SK-N-SH (cell line): ENCODE data around the gene CERCAM. TPM values are rescaled to one million over a fixed set of nuclear protein-coding genes. Genes with fewer than 3 reads are reported as not detected.

Source experiments
- CTCF ChIA-PET: fragments of 300-600, 350-600 bp; formaldehyde crosslinking; extraction: SDS; loops from one replicate; lab custom pipeline; 2021; lab: Yijun Ruan, JAX
- POLR2A ChIA-PET: fragments of 350-600 bp; sonication (Branson Sonifier 250); formaldehyde crosslinking; extraction: SDS; loops from one replicate; lab custom pipeline; 2020; ENCODE audit warnings: antibody characterized with exemption, inconsistent platforms; lab: Yijun Ruan, JAX
- DNase-seq: peaks from one replicate; pipeline ENCODE4 v3.0.0; 2012
- H2AFZ ChIP-seq: fragments of 200-600 bp; sonication (generic); 2 replicates; pipeline ENCODE4 v1.8.1; 2016; ENCODE audit warnings: antibody characterized with exemption, mild to moderate bottlenecking, low read depth
- H3F3A ChIP-seq: fragments of 200-600 bp; sonication (generic); replicated peaks from 2 replicates; pipeline ENCODE3; 2016; ENCODE audit warnings: antibody characterized with exemption, mild to moderate bottlenecking; ENCODE audit not compliant: insufficient read depth
- H3K27ac ChIP-seq, 2 experiments: fragments of 200-500 bp in 1 of 2; fragments of 200-600 bp in 1 of 2; sonication (Bioruptor generic) in 1 of 2; sonication (generic), shearing (Covaris generic) in 1 of 2; 2 replicates each; pipeline versions ENCODE4 v1.5.1 to v1.6.1; 2014 to 2016; ENCODE audit warnings: low read depth in 2 of 2, inconsistent platforms in 1 of 2, low read length in 1 of 2, mild to moderate bottlenecking in 1 of 2, mixed read lengths in 1 of 2
- H3K27me3 ChIP-seq: fragments of 200-600 bp; sonication (generic), shearing (Covaris generic); 2 replicates; pipeline ENCODE4 v1.6.1; 2016; ENCODE audit warnings: mixed run types; ENCODE audit not compliant: insufficient read depth
- H3K36me3 ChIP-seq, 2 experiments: fragments of 200-500 bp in 1 of 2; fragments of 200-600 bp in 1 of 2; sonication (Bioruptor generic) in 1 of 2; sonication (generic) in 1 of 2; replicated peaks in 1 of 2; 2 replicates each; pipeline versions ENCODE3 to v1.5.1; 2014 to 2016; ENCODE audit warnings: low read length in 1 of 2, mild to moderate bottlenecking in 1 of 2; ENCODE audit not compliant: insufficient read depth in 2 of 2, control insufficient read depth in 1 of 2
- H3K4me1 ChIP-seq, 2 experiments: fragments of 200-500 bp in 1 of 2; fragments of 200-600 bp in 1 of 2; sonication (Bioruptor generic) in 1 of 2; sonication (generic), shearing (Covaris generic) in 1 of 2; 2 replicates each; pipeline versions ENCODE4 v1.5.1 to v1.6.1; 2014 to 2016; ENCODE audit warnings: low read depth in 1 of 2, low read length in 1 of 2, mixed run types in 1 of 2; ENCODE audit not compliant: insufficient read depth in 2 of 2, control insufficient read depth in 1 of 2
- H3K4me2 ChIP-seq: fragments of 200-600 bp; sonication (generic), shearing (Covaris generic); 2 replicates; pipeline ENCODE4 v1.6.1; 2017; ENCODE audit warnings: mixed run types
- H3K4me3 ChIP-seq, 2 experiments: fragments of 200-500 bp in 1 of 2; fragments of 200-600 bp in 1 of 2; sonication (Bioruptor generic) in 1 of 2; sonication (generic), shearing (Covaris generic) in 1 of 2; 2 replicates each; pipeline versions ENCODE4 v1.5.1 to v1.8.1; 2014 to 2016; ENCODE audit warnings: low read depth in 2 of 2, inconsistent platforms in 1 of 2, low read length in 1 of 2, mild to moderate bottlenecking in 1 of 2, mixed read lengths in 1 of 2, moderate library complexity in 1 of 2
- H3K79me2 ChIP-seq: fragments of 200-600 bp; sonication (generic); 2 replicates; pipeline ENCODE4 v1.8.1; 2017; ENCODE audit warnings: mild to moderate bottlenecking; ENCODE audit not compliant: insufficient read depth
- H3K9ac ChIP-seq: fragments of 200-600 bp; sonication (generic); 2 replicates; pipeline ENCODE4 v1.6.1; 2017; ENCODE audit warnings: mixed run types
- H3K9me2 ChIP-seq: fragments of 200-600 bp; sonication (generic); 2 replicates; pipeline ENCODE4 v1.6.1; 2017; ENCODE audit warnings: mixed run types
- H3K9me3 ChIP-seq: fragments of 200-600 bp; sonication (generic); 2 replicates; pipeline ENCODE4 v1.6.1; 2017; ENCODE audit warnings: mixed run types, mild to moderate bottlenecking, moderate library complexity
- H4K20me1 ChIP-seq: fragments of 200-600 bp; sonication (generic); 2 replicates; pipeline ENCODE4 v1.6.1; 2017; ENCODE audit warnings: mild to moderate bottlenecking, mixed run types; ENCODE audit not compliant: insufficient read depth
- EZH2phosphoT487 ChIP-seq: fragments of 200-600 bp; sonication (generic); IDR thresholded peaks from 2 replicates; pipeline ENCODE4 v1.6.1; 2017; ENCODE audit warnings: low read depth, mixed run types, mild to moderate bottlenecking, antibody characterized with exemption, moderate library complexity, borderline replicate concordance
- FOXM1 ChIP-seq: IDR thresholded peaks from 2 replicates; pipeline ENCODE4 v1.4.0; 2012; ENCODE audit warnings: low read depth, mild to moderate bottlenecking
- GATA2 ChIP-seq: sonication (generic); formaldehyde crosslinking; IDR thresholded peaks from 2 replicates; pipeline ENCODE4 v1.5.0; 2020; ENCODE audit warnings: mild to moderate bottlenecking, missing genetic modification reagents
- MEF2A ChIP-seq: IDR thresholded peaks from 2 replicates; pipeline ENCODE4 v1.4.0; 2012; ENCODE audit warnings: low read depth, borderline replicate concordance
- NFIC ChIP-seq: IDR thresholded peaks from 2 replicates; pipeline ENCODE4 v1.4.0; 2012; ENCODE audit warnings: borderline replicate concordance
- PBX3 ChIP-seq: IDR thresholded peaks from 2 replicates; pipeline ENCODE4; 2012
- RAD21 ChIP-seq: IDR thresholded peaks from 2 replicates; pipeline ENCODE4 v1.6.1; 2012; ENCODE audit warnings: mild to moderate bottlenecking, low read length
- RCOR1 ChIP-seq: fragments of 150-350 bp; IDR thresholded peaks from 2 replicates; pipeline ENCODE4 v1.6.1; 2017; ENCODE audit warnings: antibody characterized with exemption, low read length
- RXRA ChIP-seq: IDR thresholded peaks from 2 replicates; pipeline ENCODE4 v1.4.0; 2012; ENCODE audit warnings: low read depth, mild to moderate bottlenecking, borderline replicate concordance
- SIN3A ChIP-seq: IDR thresholded peaks from 2 replicates; pipeline ENCODE4 v1.6.1; 2012; ENCODE audit warnings: low read depth, mild to moderate bottlenecking, low read length, moderate library complexity, borderline replicate concordance
- TCF12 ChIP-seq: IDR thresholded peaks from 2 replicates; pipeline ENCODE4 v1.4.0; 2012
- USF1 ChIP-seq: IDR thresholded peaks from 2 replicates; pipeline ENCODE4 v1.4.0; 2012; ENCODE audit warnings: low read depth, borderline replicate concordance
- YY1 ChIP-seq: IDR thresholded peaks from 2 replicates; pipeline ENCODE4 v1.4.0; 2012; ENCODE audit warnings: low read depth, mild to moderate bottlenecking
- WGBS: methylation state at CpG from one replicate; pipeline ENCODE4 v1.1.6; 2017; ENCODE audit warnings: low lambda C conversion rate; 5-methylcytosine and 5-hydroxymethylcytosine counted together
- polyA plus RNA-seq, 3 experiments: library from polyadenylated mRNA; depleted of rRNA; stranded (reverse); fragments of >200 nt; gene quantifications; 2 replicates each; pipeline ENCODE4 v1.2.3, GENCODE V29; 2012
- TF ChIP-seq, protein P1 (sequence below): fragments of 200-600 bp; sonication (generic); IDR thresholded peaks from 2 replicates; pipeline ENCODE4 v1.6.1; 2017; ENCODE audit warnings: antibody characterized with exemption, mild to moderate bottlenecking, moderate library complexity

CERCAM gene
- polyA plus RNA-seq, 1 of the 3 experiments (the other 2 are of a cell fraction) = 131 TPM

GRCh38 chr9:128470560-128470959, 49.9 kb downstream of the CERCAM start:
- peaks cover 3% of the 10 kb centered on the region for H3F3A ChIP-seq
- no peaks in the 10 kb centered on the region for H3K9me3 ChIP-seq
- WGBS = 80% methylated on average over 5 of the region's 5 CpGs
- no peak overlapping the region for H3K9ac ChIP-seq
- H4K20me1 ChIP-seq = no peaks in the 10 kb centered on the region
- H3K27ac ChIP-seq = no peak overlapping the region
- CTCF ChIA-PET = no interaction called here
- POLR2A ChIA-PET = no interaction called here
- no peaks in the 10 kb centered on the region for H3K27me3 ChIP-seq
- H2AFZ ChIP-seq = no peak overlapping the region
- no peak for DNase-seq
- no peak for TF ChIP-seq USF1
- TF ChIP-seq NFIC = peak; percentile 53; the same call in 1 of the 2 replicates
- TF ChIP-seq YY1 = no peak
- no peak for TF ChIP-seq RCOR1
- no peak for TF ChIP-seq TCF12
- TF ChIP-seq PBX3 = no peak
- TF ChIP-seq RXRA = no peak
- TF ChIP-seq RAD21 = no peak
- no peak overlapping the region for H3K4me3 ChIP-seq
- H3K36me3 ChIP-seq = peaks cover 11 to 13% of the 10 kb centered on the region in 2 experiments
- no peaks in the 10 kb centered on the region for H3K79me2 ChIP-seq
- no peaks in the 10 kb centered on the region for H3K9me2 ChIP-seq
- no peak overlapping the region for H3K4me2 ChIP-seq
- no peaks in the 10 kb centered on the region for H3K4me1 ChIP-seq

- Histone ChIP-seq H3K9me2 (no peaks in the 10 kb centered on the region), H3K36me3 (peaks cover 13 to 17% of the 10 kb centered on the region in 2 experiments), H4K20me1 (no peaks in the 10 kb centered on the region), H3K27me3 (no peaks in the 10 kb centered on the region), H3K9me3 (no peaks in the 10 kb centered on the region), H3K79me2 (no peaks in the 10 kb centered on the region), H3K4me3 (no peak overlapping the region), H3K4me2 (no peak overlapping the region), H2AFZ (no peak overlapping the region), H3K4me1 (no peaks in the 10 kb centered on the region), H3K9ac (no peak overlapping the region), H3K27ac (no peak overlapping the region), H3F3A (peaks cover 3% of the 10 kb centered on the region)
- no peak for TF ChIP-seq RAD21
- no peak for TF ChIP-seq SIN3A
- TF ChIP-seq TCF12 = no peak
- no peak for TF ChIP-seq FOXM1
- no peak for TF ChIP-seq USF1
- no peak for TF ChIP-seq RXRA
- no peak for TF ChIP-seq MEF2A
- TF ChIP-seq, protein P1, sequence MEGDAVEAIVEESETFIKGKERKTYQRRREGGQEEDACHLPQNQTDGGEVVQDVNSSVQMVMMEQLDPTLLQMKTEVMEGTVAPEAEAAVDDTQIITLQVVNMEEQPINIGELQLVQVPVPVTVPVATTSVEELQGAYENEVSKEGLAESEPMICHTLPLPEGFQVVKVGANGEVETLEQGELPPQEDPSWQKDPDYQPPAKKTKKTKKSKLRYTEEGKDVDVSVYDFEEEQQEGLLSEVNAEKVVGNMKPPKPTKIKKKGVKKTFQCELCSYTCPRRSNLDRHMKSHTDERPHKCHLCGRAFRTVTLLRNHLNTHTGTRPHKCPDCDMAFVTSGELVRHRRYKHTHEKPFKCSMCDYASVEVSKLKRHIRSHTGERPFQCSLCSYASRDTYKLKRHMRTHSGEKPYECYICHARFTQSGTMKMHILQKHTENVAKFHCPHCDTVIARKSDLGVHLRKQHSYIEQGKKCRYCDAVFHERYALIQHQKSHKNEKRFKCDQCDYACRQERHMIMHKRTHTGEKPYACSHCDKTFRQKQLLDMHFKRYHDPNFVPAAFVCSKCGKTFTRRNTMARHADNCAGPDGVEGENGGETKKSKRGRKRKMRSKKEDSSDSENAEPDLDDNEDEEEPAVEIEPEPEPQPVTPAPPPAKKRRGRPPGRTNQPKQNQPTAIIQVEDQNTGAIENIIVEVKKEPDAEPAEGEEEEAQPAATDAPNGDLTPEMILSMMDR = no peak
- no peak for TF ChIP-seq EZH2phosphoT487
- no peak for TF ChIP-seq GATA2 (CRISPR knock-in tag)
- ChIA-PET POLR2A (no interaction called here), CTCF (no interaction called here)
- 87% methylated on average over 3 of the region's 5 CpGs for WGBS
- DNase-seq = no peak
Observed at GRCh38 chr9:128473104-128473503, 52.4 kb downstream of the CERCAM start.
